Raji (cell line): ENCODE data around the gene HOXA4.

Experiments used
- POLR2A ChIP-seq: IDR thresholded peaks from 2 replicates; pipeline ENCODE4 v1.6.1; 2011; ENCODE audit warnings: low read depth, low read length, control low read depth; ENCODE audit not compliant: insufficient read depth

HOXA4 gene

GRCh38 chr7:27130540-27131389 is at the start of gene HOXA4:
Gene HOXA4 (minus strand): TSS chr7:27130757. CDS start chr7:27130733, 24 bp downstream.
- no peak for TF ChIP-seq POLR2A

DNA sequence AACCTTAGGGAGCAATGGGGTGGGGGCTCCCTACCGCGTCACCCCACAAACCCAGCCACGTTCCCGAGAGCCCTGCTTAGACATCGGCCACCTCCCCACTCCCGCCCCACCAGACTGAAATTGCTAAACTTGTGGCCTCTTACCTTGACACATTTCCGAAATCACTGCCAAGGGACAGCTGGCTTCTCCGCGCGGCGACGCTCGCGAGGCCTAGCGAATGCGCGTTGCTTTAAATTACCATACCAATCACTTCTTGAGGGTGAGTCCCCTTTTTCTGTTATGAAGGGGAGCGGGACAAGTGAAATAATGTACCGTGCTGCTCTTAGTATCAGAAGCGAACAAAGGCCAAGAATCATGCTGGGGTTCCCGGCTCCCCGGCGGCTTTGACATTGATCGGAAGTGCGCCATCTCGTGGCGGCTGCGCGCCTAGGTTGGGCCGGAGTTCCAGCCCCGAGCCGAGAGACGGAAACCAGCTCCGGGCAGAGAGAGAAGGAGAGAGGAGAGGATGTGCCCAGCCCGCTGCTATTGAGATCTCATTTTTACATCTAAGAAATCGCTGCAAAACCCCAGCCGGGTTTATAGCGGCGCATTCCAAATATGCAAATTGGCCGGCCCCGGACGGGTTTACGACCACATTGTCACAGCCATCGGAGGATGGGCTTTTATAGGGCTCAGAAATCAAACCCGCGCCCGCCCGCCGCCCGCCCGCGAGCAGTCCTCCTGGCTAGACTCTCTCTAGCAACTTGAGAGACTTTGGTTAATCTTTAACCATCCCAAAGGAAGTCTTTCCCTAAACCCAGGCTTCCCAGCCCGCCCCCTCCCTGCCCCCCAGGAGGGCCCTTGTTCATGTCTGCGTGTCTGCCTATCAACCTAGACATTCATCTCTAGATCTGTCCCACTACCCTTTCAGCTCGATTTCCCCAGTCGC is 49.2 kb upstream of the HOXA4 start:
- TF ChIP-seq POLR2A: no peak

GRCh38 chr7:27179030-27179429 is 48.5 kb upstream of the HOXA4 start:
- TF ChIP-seq POLR2A: no peak

GRCh38 chr7:27178366-27178765 is 47.8 kb upstream of the HOXA4 start:
- TF ChIP-seq POLR2A: no peak

- TF ChIP-seq POLR2A: no peak
Measured at GRCh38 chr7:27177795-27178320, 47.3 kb upstream of the HOXA4 start.

DNA sequence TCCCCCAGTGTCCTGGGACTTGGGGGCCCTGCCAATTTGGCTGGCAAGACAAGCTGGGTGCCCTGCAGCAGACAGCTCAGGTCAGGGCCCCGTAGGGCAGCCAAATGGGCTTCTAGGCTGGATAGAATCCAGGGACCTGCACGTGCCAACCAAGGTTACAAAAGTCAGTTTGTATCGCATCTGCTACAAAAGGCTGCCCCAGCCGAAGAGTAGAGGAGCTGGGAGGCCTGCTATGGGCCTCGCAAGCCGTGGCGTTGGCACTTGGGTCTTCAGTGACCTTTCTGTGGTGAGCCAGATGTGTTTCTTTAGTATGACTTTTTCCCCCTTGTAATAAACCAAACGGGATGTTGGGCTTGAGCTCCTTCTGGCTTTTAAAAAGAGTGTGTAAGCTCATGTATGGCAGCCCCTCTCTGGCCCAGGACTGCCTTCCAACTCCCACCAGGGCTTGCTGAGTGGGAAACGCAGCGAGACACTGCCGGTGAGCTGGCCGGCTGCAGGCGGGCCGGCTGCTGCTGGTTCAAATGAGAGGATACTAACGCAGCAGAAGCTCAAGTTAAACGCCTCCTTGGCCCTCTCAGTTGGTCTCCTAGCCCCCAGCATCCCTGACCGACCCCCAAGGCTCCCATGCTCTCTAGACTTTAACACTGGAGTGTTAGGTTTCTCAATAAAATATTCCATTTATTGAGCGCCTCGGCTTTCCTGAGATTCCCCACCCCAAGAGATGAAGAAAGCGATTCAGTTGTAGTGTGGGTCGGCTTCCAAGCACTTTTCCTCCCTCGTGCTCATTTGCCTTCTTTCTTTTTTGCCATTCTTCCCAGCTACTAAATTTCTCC is 46.6 kb upstream of the HOXA4 start:
- no peak for TF ChIP-seq POLR2A

DNA sequence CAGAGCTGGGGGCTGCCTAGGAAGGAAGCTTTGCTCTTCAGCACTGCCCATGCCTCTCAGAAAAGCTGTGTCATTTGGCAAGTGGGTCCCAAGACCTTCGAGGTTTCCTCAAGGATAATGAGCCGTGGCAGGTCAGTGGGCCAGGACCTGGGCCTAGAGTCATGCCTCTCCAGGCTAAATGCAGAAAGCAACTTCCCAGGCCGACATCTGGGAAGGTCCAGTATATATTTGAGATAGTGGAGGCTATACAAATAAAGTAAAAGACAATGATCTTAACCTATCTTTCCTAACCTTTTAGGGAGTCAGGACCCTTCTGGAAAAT is 45.9 kb upstream of the HOXA4 start:
- TF ChIP-seq POLR2A: no peak

- no peak for TF ChIP-seq POLR2A
Measured at GRCh38 chr7:27175626-27176523, 45.3 kb upstream of the HOXA4 start.

GRCh38 chr7:27174874-27175625 is 44.5 kb upstream of the HOXA4 start:
- TF ChIP-seq POLR2A: no peak

DNA sequence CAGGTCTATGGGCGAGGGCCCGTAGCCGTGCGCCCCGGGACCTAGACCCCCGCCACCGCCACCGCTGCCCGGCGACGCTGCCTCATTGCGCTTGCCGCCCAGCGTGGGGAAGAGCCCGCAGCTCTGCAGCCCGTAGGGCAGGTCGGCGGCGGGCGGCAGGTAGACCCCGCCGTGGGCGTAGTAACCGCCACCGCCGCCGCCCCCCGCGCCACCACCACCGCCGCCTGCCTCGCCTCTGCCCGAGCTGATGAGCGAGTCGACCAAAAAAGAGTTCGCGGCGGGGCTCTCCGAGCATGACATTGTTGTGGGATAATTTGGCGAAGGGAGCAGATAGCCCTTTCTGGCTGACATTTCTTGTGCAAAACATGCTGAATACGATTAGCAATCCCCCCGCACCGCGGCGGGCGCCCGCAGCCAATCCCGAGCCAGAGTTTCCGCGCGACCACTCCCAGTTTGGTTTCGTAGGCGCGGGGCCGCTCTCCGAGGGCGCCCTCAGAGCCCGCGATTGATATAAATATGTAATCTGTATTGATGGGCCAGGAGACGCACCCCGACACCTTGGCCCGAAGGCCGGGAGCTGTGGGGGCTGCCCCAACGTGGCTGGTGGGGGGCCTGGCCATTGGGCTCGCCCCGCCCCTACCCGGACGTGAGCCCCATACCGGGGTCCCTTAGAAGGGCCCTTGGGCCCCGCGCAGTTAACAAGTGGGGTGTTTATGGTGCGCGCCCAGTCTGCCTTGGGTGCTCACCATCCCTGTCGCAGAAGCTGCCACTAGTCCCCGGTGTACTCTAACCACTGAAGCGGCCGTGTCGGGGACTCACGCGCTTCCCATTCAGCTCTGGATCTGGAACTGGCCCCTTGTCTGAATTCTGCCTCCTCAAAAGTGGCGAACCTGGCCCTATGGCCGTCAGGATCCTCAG is 43.7 kb upstream of the HOXA4 start, which contains the start of gene HOXA10:
Gene HOXA10, minus strand, starts transcription at position 365 of the 918 bp plus-strand sequence. Its CDS starts 14 bp downstream, at position 351.
- no peak for TF ChIP-seq POLR2A

DNA sequence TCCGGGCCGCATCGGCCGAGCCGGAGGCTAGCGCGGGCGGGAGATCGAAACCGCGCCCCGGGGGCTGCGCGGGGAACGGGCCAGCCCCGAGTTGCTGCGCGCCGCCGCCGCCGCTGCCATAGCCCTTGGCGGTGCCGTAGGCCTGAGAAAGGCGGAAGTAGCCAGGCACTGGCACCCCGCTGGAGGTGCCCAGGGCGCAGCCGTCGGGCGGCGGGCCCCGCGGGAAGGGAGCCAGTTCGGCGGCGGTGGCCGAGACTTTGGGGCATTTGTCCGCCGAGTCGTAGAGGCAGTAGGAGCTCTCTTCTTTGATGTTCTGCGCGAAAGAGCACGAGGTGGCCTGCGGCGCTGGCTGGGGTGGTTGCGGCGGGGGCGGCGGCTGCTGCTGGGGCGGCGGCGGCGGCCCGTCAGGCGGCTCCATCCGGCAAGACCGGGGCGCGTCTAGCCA is 43.0 kb upstream of the HOXA4 start:
- TF ChIP-seq POLR2A: no peak
